Measurements from ENCODE around the gene CUEDC1.

CUEDC1 gene

DNA sequence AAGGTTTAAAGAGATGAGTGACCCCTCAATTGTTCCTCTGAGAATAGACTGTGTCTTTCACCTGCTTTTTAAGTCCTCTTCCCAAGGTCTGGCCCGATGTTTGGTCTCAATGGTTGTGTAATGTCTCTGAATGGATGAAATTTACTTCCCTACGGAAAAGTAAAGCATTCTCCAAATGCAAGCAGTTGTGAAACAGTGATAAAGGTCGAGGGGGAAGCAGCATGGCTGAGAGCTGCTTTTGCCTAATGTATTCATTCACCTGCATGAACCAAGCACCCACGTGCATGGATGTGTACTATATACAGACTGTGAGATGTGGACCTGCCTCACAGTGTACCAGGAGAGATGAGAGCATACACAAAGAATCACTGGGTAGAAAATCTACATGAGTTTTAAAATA, 116.8 kb downstream of the CUEDC1 start:
- no peak for DNase-seq (ENCODE audit: low read depth in 2 of 2)

DNA sequence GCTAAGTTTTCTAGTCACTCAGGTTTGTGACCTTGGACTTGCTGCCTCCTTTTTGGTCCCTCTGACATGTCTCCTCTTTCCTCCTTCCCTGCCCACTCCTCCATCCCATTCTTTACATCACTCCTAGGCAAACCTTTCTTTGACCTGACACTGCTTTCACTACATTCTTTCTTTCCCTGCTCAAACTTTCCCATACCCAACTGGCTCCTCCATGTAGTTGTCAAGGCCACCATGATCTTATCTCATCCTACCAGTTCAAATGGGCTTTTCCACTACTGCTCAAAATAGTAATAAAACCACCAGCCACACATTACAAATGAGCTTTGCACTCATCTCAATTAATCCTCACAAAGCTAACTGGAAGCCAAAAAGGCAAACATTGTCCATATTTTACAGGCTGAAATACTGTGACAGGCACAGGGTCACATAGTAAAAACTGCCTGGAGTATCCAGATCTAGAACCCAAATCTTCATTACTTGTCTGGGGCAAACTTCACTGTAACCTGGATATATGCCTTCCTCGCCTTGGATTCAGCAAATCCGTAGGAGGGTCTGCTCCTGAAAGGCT, 119.8 kb downstream of the CUEDC1 start:
- DNase-seq (ENCODE audit: low read depth in 2 of 2): no peak

DNA sequence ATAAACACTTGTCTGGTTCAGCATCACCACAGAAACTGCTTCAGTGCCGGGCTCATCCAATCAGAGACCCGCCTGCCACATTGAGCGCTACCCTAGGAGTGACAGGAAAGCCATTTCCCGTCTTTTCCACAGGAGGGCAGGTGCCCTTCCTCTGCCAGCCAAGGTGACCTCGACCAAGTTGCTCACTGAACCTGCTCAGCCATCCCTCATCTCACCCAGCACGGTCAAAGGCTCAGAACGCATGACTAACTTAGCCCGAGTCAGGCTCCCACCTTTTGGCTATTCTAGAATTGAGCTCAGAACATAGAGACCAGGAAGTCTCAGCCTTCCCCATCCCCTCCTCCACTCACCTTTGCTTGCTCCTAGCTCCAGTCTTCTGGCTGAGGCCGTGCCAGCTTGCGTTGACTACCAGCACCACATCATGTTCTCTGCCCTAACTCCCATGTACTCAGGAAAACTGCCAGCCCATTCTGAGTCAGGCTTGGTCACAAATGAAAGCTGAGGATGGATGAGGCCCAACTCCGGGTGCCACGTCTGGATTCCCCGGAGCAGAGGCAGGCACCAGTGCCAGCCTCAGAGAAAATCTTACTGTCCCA, 121.0 kb downstream of the CUEDC1 start:
- DNase-seq (ENCODE audit: low read depth in 2 of 2): no peak

DNA sequence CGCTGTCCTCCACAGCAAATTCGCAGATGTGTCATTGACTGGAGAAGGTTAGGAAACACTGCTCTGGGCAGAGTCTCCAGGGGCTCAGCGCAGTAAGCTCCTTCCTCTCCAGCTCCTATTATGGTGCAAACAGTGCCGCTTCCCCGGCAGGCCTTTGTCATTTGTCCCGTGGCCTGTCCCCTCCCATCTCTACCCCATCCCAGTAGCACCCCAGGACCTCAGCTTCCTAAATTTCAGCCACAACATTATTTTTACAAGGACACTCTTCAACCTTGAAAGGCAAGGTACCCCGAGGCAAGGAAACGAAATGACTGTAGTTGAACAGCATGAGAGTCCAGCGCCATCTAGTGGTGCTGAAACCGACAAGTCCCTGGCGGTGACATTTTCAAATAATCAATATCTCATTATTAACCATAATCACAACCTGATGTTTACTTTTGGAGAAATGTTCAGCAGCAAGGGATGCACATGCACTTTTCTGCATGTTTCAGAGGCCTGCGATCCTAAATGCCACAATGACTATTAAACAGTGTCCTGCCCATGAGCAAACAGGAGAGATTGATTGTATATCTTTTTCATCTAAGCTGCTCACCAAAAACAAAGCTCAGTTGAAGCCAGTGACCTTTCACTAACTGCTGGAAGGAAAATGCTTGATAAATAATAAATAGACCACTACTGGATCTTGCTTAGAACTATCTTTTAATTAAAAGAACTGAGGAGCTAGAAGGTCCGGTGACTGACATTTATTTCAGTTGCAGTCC, 121.9 kb downstream of the CUEDC1 start:
- peak; percentile 20 to 50 for DNase-seq (ENCODE audit: low read depth in 2 of 2)

DNA sequence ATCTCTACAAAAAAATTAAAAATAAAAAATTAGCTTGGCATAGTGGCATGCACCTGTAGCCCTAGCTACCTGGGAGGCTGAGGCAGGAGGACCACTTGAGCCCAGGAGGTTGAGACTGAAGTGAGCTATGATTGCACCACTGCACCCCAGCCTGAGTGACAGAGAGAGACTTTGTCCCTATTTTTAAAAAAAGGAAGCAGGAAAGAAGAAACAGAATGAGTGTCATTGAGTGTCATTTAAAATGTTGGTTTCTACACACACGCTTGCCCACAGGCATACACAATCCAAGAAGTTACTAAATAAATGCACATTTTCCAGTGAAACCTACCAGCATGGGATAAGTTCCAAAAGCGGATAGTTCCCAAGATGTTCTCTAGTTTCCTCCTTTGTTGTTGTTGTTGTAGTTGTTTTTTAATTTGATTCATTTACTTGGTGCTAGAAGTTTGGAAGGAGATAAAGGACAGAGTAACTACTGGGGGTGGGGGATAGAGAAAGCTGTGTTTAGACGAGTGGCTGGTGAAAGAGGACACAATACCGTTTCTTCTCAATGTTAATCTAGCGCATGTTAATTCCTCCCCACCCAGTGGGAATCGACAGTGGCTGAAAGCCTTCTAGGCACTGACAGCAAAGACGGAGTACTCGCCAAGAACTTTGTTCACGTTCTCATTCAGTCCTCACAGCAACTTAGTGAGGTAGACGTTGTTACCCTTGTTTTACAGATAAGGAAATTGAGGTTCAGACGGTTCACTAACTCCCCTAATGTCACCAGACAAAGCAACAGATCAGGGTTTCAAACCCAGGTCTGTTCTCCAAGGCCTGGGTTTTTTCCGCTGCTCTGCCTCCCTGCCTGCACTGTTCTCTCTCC, 122.7 kb downstream of the CUEDC1 start:
- no peak for DNase-seq (ENCODE audit: low read depth in 2 of 2)

DNA sequence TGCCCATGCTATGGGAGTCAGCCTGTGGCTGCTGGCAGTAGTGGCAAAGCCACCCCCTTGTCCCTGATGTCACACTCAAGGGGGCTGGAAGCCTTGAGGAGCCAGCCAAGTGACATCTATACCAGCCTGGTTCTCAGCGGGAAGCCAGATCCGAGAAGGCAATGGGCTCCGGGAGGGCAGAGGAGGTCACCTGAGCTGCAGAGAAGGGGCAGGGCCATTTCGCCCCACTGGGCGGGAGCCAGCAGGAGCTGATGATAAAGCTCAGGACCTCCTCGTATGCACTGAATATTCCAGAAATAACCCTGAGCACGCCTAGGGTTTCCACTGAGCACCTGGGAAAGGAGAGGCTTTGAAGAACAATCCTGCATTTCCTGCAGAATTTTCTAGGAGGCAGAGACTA, 124.3 kb downstream of the CUEDC1 start:
- no peak for DNase-seq (ENCODE audit: low read depth in 2 of 2)

DNA sequence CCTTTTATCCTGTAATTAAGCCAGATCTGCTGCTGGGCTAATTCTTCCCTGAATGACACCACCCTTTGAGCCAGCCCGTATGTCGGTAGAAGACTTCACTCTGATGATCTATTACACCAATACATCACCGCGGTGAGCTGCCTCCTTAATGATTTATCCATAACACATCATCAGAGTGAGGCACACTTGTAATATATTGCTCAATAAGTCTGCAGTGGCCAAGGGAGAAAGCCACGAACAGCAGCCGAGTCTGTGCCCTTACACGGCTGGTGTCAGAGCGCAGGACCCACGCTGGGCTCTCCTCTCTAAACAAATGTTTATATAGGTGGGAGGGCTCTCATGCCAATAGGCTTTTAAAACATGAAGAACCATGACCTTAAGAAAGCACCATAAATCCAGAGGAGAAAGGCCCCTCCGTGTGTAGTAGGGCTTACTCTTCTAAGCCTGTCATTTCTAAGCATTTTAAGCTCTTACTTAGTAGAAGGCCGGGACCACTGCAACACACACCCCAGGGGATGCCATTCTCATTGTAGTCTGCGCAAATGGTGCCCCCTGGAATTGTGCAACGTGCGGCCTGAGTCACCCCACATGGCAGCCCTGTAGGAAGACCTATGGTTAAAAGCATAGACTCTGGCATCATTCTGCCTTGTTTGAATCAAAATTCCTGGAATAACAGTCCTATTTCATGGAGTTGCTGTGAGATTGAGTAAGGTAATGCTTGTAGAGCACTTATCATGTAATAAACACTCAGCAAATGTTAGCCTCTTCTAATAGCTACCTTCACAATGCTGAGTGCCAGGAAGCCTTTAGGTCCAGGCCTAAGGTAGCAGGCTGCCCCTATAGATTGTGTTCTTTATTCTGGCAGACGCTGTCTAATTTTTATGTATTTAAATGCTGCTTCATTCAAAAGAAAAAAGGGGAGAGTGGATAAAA, 131.5 kb downstream of the CUEDC1 start:
- no peak for DNase-seq (ENCODE audit: low read depth in 2 of 2)

DNA sequence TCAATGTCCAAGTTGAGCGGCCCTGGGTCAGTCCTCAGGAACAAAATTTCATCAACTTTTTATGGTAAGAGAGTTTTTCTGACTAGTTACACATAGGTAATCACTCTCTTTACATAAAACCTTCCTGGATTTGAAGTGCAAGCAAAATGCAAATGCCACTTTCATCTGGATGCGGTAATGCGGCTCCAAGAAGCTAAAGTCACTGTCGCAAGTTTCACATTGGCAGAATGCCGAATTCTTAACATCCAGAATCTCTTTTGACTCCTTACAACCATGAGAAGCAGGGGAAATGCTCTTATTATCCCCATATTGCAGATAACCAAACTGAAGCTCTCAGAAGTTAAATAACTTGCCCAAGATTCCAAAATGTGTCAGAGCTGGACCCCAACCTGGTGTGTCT, 135.3 kb downstream of the CUEDC1 start:
- no peak for DNase-seq (ENCODE audit: low read depth in 2 of 2)

DNA sequence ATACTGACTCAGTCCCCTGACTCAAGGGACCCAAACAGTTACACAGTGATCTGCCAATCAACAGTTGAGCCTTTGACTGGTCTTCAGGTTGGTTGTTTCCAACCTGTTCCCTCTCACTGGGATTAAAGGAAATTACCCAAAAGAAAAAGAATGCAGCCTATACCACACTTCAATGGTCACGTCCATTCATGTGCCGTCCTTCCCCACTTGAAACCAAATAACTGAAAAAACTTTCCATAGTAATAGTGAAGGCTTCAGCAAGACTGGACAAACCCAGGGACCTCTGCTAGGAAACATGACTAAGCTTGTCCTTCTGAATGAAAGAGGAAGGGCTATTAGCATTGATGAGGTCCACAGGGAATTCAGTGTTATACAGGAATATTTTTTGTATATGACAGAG, 135.9 kb downstream of the CUEDC1 start:
- no peak for DNase-seq (ENCODE audit: low read depth in 2 of 2)

DNA sequence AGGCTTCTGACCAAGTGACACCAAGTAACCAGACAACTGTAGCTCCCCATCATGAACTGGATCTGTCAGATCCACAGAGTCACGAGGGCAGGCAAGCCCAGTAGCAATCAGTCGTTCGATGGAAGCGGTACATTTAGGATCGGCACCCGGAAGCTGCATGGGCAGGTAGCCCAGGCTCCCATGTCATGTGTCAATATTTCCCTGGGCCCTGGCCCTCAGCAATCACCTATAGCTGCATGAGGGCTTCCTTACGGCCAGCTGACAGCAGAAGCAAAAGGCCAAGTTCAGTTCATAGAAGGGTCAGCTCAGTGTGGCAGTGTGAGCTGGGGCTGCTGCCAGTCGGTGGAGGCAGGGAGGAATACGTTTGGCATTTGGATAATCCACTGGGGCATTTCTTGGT, 137.1 kb downstream of the CUEDC1 start:
- DNase-seq (ENCODE audit: low read depth in 2 of 2): no peak

DNA sequence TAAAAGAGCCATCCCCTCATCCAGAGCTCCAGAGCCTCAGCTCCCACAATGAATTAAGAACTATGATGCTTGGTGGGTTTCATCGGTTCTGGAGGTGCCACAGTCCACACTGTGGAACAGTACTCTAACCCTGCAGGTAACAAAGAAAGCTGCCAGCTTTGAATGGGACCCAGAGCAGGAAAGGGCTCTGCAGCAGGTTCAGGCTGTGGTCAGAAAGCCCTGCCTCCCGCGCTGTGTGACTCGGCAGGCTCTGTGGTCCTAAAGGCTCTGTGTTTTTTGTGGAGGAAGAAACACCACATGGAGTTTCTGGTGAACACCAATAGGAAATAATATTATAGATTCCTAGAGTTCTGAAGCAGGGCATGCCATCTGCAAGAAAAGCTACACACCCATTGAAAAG, 137.9 kb downstream of the CUEDC1 start:
- DNase-seq (ENCODE audit: low read depth in 2 of 2): no peak

DNA sequence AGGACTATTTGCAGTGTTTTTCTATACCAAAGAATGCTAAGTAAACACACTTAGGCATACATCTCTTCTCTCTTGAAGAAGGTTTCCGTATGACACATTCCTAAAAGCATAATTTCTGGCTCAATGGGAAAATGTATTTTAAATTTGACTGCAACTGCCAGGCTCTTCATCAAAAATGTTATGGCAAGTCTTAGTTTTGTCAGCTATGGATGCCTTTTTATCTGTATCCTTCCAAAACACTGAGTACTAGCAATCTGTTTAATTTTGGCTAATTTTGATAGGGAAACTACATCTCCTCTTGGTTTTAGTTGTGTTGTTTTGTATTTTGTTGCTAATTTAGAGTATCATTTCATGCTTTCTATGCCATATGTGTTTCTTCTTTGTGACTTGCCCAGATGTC, 140.8 kb downstream of the CUEDC1 start:
- DNase-seq (ENCODE audit: low read depth in 2 of 2): no peak

DNA sequence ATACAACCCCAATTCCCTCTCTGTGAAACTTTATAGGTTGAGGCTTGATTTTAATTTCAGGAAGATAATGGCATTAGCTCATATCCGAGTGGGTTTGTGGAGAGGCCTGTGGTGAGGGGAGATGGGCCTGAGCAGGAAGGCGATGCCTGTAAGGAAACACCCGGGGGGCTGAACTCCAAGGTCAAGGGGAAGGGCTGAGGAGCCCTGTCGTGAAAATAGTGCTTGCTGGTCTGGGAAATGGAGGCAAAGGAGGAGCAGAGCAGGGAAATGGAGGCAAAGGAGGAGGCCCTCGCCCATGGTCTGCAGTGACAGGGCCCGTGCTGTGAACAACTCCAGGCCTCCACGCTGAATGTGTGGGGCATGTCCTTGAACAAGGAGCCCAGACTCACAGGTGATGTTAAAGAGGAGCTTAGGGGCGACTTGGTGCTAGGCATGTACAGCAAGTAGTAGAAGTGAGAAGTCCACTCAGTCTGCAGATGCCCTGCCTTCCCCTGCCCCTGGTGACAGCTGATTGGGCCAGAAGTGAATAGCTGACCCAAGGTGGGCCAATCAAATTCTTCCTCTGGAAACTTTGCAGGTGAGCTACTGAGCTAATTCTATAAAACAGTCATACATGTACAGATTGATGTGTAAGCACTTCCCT, 143.5 kb downstream of the CUEDC1 start:
- no peak for DNase-seq (ENCODE audit: low read depth in 2 of 2)

Data from stimulated activated CD8-positive, alpha-beta memory T cell treated with anti-CD3 and anti-CD28 coated beads, Interleukin-7, amount 100 ng/mL, for 1 hour (primary cell).